DOHH2 (cell line): ENCODE results near the gene C1orf159.

ENCODE experiments used
- H3F3A ChIP-seq: fragments of 200-600 bp; sonication (generic), shearing (Covaris generic); 2 replicates; pipeline ENCODE4 v1.6.0; 2016; ENCODE audit warnings: antibody characterized with exemption, mild to moderate bottlenecking; ENCODE audit not compliant: control insufficient read depth, insufficient read depth
- H3K27ac ChIP-seq: fragments of 200-600 bp; sonication (generic); 2 replicates; pipeline ENCODE4 v1.5.1; 2014; ENCODE audit warnings: low read depth, mild to moderate bottlenecking, low read length, moderate library complexity
- H3K27me3 ChIP-seq: fragments of 200-600 bp; sonication (generic); 2 replicates; pipeline ENCODE4 v1.6.1; 2014; ENCODE audit warnings: mild to moderate bottlenecking, low read length, mixed read lengths; ENCODE audit not compliant: control insufficient read depth
- H3K36me3 ChIP-seq: fragments of 200-600 bp; sonication (generic); 2 replicates; pipeline ENCODE4 v1.6.1; 2014; ENCODE audit warnings: mild to moderate bottlenecking, low read length, moderate library complexity, mixed read lengths; ENCODE audit not compliant: control insufficient read depth
- H3K4me1 ChIP-seq: fragments of 200-600 bp; sonication (generic); 2 replicates; pipeline ENCODE4 v1.6.1; 2014; ENCODE audit warnings: mild to moderate bottlenecking, low read length, mixed read lengths; ENCODE audit not compliant: control insufficient read depth
- H3K4me2 ChIP-seq: fragments of 200-600 bp; sonication (generic); 2 replicates; pipeline ENCODE4 v1.6.0; 2014; ENCODE audit warnings: mild to moderate bottlenecking, low read length, moderate library complexity
- H3K4me3 ChIP-seq: fragments of 200-600 bp; sonication (generic); 2 replicates; pipeline ENCODE4 v1.5.1; 2014; ENCODE audit warnings: mild to moderate bottlenecking, low read length, mixed read lengths
- H3K79me2 ChIP-seq: fragments of 200-600 bp; sonication (generic); 2 replicates; pipeline ENCODE4 v1.6.1; 2014; ENCODE audit warnings: mild to moderate bottlenecking, low read length, mixed read lengths; ENCODE audit not compliant: control insufficient read depth
- H3K9me2 ChIP-seq: fragments of 200-600 bp; sonication (generic); replicated peaks from 2 replicates; pipeline ENCODE4 v1.6.1; 2014; ENCODE audit warnings: mild to moderate bottlenecking, low read length, mixed read lengths; ENCODE audit not compliant: control insufficient read depth
- H3K9me3 ChIP-seq: fragments of 200-600 bp; sonication (generic); 2 replicates; pipeline ENCODE4 v1.6.1; 2014; ENCODE audit warnings: antibody characterized with exemption, low read length, mixed read lengths; ENCODE audit not compliant: control insufficient read depth, insufficient read depth
- H4K20me1 ChIP-seq: fragments of 200-600 bp; sonication (generic); 2 replicates; pipeline ENCODE4 v1.6.0; 2014; ENCODE audit warnings: low read depth, mild to moderate bottlenecking, antibody characterized with exemption, low read length, moderate library complexity; ENCODE audit not compliant: control insufficient read depth, insufficient read depth
- EZH2phosphoT487 ChIP-seq: fragments of 200-600 bp; sonication (generic); IDR thresholded peaks from 2 replicates; pipeline ENCODE4 v1.6.1; 2017; ENCODE audit warnings: borderline replicate concordance, mild to moderate bottlenecking, antibody characterized with exemption, low read length, moderate library complexity, mixed read lengths
- TF ChIP-seq, protein P1 (sequence below): fragments of 200-600 bp; sonication (generic); IDR thresholded peaks from one replicate; pipeline ENCODE4 v1.5.1; 2014; ENCODE audit warnings: antibody characterized with exemption, mild to moderate bottlenecking, low read depth, low read length; ENCODE audit not compliant: poor library complexity, severe bottlenecking

The C1orf159 gene

GRCh38 chr1:1043411-1043810 is 72.5 kb downstream of the C1orf159 start:
- H3K4me2 ChIP-seq, result no peak overlapping the region
- H3K4me3 ChIP-seq, result no peak overlapping the region
- H3K4me1 ChIP-seq, result peaks cover 19% of the 10 kb centered on the region
- no peaks in the 10 kb centered on the region for H3K9me2 ChIP-seq
- no peak overlapping the region for H3K27ac ChIP-seq
- TF ChIP-seq, protein P1, sequence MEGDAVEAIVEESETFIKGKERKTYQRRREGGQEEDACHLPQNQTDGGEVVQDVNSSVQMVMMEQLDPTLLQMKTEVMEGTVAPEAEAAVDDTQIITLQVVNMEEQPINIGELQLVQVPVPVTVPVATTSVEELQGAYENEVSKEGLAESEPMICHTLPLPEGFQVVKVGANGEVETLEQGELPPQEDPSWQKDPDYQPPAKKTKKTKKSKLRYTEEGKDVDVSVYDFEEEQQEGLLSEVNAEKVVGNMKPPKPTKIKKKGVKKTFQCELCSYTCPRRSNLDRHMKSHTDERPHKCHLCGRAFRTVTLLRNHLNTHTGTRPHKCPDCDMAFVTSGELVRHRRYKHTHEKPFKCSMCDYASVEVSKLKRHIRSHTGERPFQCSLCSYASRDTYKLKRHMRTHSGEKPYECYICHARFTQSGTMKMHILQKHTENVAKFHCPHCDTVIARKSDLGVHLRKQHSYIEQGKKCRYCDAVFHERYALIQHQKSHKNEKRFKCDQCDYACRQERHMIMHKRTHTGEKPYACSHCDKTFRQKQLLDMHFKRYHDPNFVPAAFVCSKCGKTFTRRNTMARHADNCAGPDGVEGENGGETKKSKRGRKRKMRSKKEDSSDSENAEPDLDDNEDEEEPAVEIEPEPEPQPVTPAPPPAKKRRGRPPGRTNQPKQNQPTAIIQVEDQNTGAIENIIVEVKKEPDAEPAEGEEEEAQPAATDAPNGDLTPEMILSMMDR, result no peak
- TF ChIP-seq EZH2phosphoT487, result no peak
- no peaks in the 10 kb centered on the region for H3F3A ChIP-seq
- no peaks in the 10 kb centered on the region for H3K36me3 ChIP-seq
- no peaks in the 10 kb centered on the region for H4K20me1 ChIP-seq
- H3K79me2 ChIP-seq, result no peaks in the 10 kb centered on the region
- H3K27me3 ChIP-seq, result peaks cover 22% of the 10 kb centered on the region
- H3K9me3 ChIP-seq, result no peaks in the 10 kb centered on the region

GRCh38 chr1:1042835-1043234 is 73.1 kb downstream of the C1orf159 start:
- Histone ChIP-seq H4K20me1 (no peaks in the 10 kb centered on the region; the same call in 1 of the 2 replicates), H3K4me1 (peaks cover 19% of the 10 kb centered on the region), H3K9me2 (no peaks in the 10 kb centered on the region), H3K36me3 (no peaks in the 10 kb centered on the region), H3K79me2 (no peaks in the 10 kb centered on the region), H3K4me2 (no peak overlapping the region), H3K27ac (no peak overlapping the region), H3K9me3 (no peaks in the 10 kb centered on the region), H3K4me3 (no peak overlapping the region), H3F3A (no peaks in the 10 kb centered on the region), H3K27me3 (peaks cover 28% of the 10 kb centered on the region)
- TF ChIP-seq EZH2phosphoT487, result no peak
- TF ChIP-seq, protein P1, result no peak

DNA sequence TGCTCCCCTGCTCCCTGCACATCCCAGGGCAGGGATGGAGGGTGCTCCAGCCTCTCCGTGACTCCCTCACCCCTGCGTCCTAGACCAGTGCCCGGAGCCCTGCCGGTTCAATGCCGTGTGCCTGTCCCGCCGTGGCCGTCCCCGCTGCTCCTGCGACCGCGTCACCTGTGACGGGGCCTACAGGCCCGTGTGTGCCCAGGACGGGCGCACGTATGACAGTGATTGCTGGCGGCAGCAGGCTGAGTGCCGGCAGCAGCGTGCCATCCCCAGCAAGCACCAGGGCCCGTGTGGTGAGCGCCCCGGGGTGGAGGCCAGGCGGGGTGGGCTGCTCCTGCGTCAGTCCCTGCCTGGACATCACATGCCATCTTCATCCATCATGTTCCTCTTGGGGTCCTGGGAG is 74.0 kb downstream of the C1orf159 start:
- H4K20me1 ChIP-seq, result no peaks in the 10 kb centered on the region; the same call in 1 of the 2 replicates
- H3K36me3 ChIP-seq, result no peaks in the 10 kb centered on the region

More for the DNA sequence above, 74.0 kb downstream of the C1orf159 start:
- no peaks in the 10 kb centered on the region for H3K9me3 ChIP-seq
- peaks cover 23% of the 10 kb centered on the region for H3K4me1 ChIP-seq
- TF ChIP-seq EZH2phosphoT487, result no peak
- TF ChIP-seq, protein P1, result no peak
- peaks cover 36% of the 10 kb centered on the region for H3K27me3 ChIP-seq
- no peak overlapping the region for H3K27ac ChIP-seq
- no peaks in the 10 kb centered on the region for H3F3A ChIP-seq
- H3K9me2 ChIP-seq, result no peaks in the 10 kb centered on the region
- H3K4me2 ChIP-seq, result no peak overlapping the region
- H3K79me2 ChIP-seq, result no peaks in the 10 kb centered on the region
- H3K4me3 ChIP-seq, result no peak overlapping the region
